ENCODE results near the gene SLC25A21.

The SLC25A21 gene

GRCh38 chr14:36741858-36742257 lies 430.5 kb downstream of the SLC25A21 start:
- H3K36me3 ChIP-seq (ENCODE audit: control insufficient read depth in 2 of 2, insufficient read depth in 1 of 2, low read length in 2 of 2) = no peaks in the 10 kb centered on the region
- H3K9me3 ChIP-seq (ENCODE audit: control insufficient read depth, insufficient read depth, low read depth, low read length) = no peaks in the 10 kb centered on the region
- ChIA-PET POLR2A (no interaction called here), CTCF (no interaction called here)
- H3K27ac ChIP-seq (ENCODE audit: extremely low read depth, low read depth, low read length) = no peak overlapping the region
- TF ChIP-seq SP7 (tag by site-specific recombination; IDR thresholded peaks at IDR 0.05) (no peak), ZFP41 (tag by site-specific recombination; IDR thresholded peaks at IDR 0.05; ENCODE audit: borderline replicate concordance) (no peak), ZSCAN23 (tag by site-specific recombination; IDR thresholded peaks at IDR 0.05) (no peak), ZNF214 (tag by site-specific recombination; IDR thresholded peaks at IDR 0.05; ENCODE audit: borderline replicate concordance) (no peak), ZBTB10 (tag by site-specific recombination; IDR thresholded peaks at IDR 0.05) (no peak), ZNF624 (tag by site-specific recombination; IDR thresholded peaks at IDR 0.05) (no peak), ZEB2 (tag by site-specific recombination; IDR thresholded peaks at IDR 0.05) (no peak), ZNF138 (tag by site-specific recombination; IDR thresholded peaks at IDR 0.05; ENCODE audit: borderline replicate concordance) (no peak), ZNF580 (tag by site-specific recombination; IDR thresholded peaks at IDR 0.05) (no peak), ZNF548 (tag by site-specific recombination; IDR thresholded peaks at IDR 0.05) (no peak), BCL11B (tag by site-specific recombination; IDR thresholded peaks at IDR 0.05; ENCODE audit: low read depth) (no peak), ZXDB (tag by site-specific recombination; IDR thresholded peaks at IDR 0.05) (no peak), ZNF350 (tag by site-specific recombination; IDR thresholded peaks at IDR 0.05) (no peak), ZNF792 (tag by site-specific recombination; IDR thresholded peaks at IDR 0.05) (no peak), BCL6B (tag by site-specific recombination; IDR thresholded peaks at IDR 0.05) (no peak), ZBTB49 (tag by site-specific recombination; IDR thresholded peaks at IDR 0.05; ENCODE audit: low read depth) (no peak)
- H3K4me1 ChIP-seq (ENCODE audit: control insufficient read depth, insufficient read depth, low read length) = no peaks in the 10 kb centered on the region
- no peak overlapping the region for H3K4me3 ChIP-seq (ENCODE audit: low read depth, low read length)

- H3K27ac ChIP-seq (ENCODE audit: extremely low read depth, low read depth, low read length) = no peak overlapping the region
- ChIA-PET POLR2A (no interaction called here), CTCF (interaction anchor here (0.6 to 4.2 kb wide), 4 partner anchors 9 to 412 kb away, joined by 3 to 30 read pairs (median 4); no protein-coding TSS in a partner anchor)
Observed at GRCh38 chr14:36738269-36738668, 434.1 kb downstream of the SLC25A21 start.

More at GRCh38 chr14:36738269-36738668, 434.1 kb downstream of the SLC25A21 start:
- H3K9me3 ChIP-seq (ENCODE audit: control insufficient read depth, insufficient read depth, low read depth, low read length) = no peaks in the 10 kb centered on the region
- H3K36me3 ChIP-seq (ENCODE audit: control insufficient read depth in 2 of 2, insufficient read depth in 1 of 2, low read length in 2 of 2) = no peaks in the 10 kb centered on the region
- no peak for TF ChIP-seq ZFP37 (tag by site-specific recombination; IDR thresholded peaks at IDR 0.05)
- TF ChIP-seq ZNF639 (tag by site-specific recombination; IDR thresholded peaks at IDR 0.05) = no peak
- TF ChIP-seq ZNF658 (tag by site-specific recombination; IDR thresholded peaks at IDR 0.05) = no peak
- TF ChIP-seq ZNF138 (tag by site-specific recombination; IDR thresholded peaks at IDR 0.05; ENCODE audit: borderline replicate concordance) = no peak
- no peak for TF ChIP-seq ZNF645 (tag by site-specific recombination; IDR thresholded peaks at IDR 0.05)
- TF ChIP-seq ZBTB6 (tag by site-specific recombination; IDR thresholded peaks at IDR 0.05) = no peak
- no peak for TF ChIP-seq ZEB2 (tag by site-specific recombination; IDR thresholded peaks at IDR 0.05)
- H3K4me3 ChIP-seq (ENCODE audit: low read depth, low read length) = no peak overlapping the region
- no peaks in the 10 kb centered on the region; the same call in 1 of the 2 replicates for H3K4me1 ChIP-seq (ENCODE audit: control insufficient read depth, insufficient read depth, low read length)
